OCI-LY7 (cell line): ENCODE results near the gene CHRNA4. TPM values are rescaled to one million over a fixed set of nuclear protein-coding genes. Genes with fewer than 3 reads are reported as not detected.

Source experiments
- BruUV-seq: library from RNA; stranded (reverse); fragments of 400-500 nt; replicated peaks from 2 replicates; lab custom pipeline; 2021; lab: Mats Ljungman, UMichigan
- CTCF ChIA-PET: fragments of 300-600 bp; sonication (Branson Sonifier 250); formaldehyde crosslinking; loops from one replicate; lab custom pipeline; 2022; ENCODE audit warnings: antibody characterized with exemption; ENCODE audit not compliant: unreplicated experiment; lab: Charles Lee
- POLR2A ChIA-PET: fragments of 300-600 bp; sonication (Branson Sonifier 250); formaldehyde crosslinking; loops from one replicate; lab custom pipeline; 2022; ENCODE audit warnings: antibody characterized with exemption; lab: Charles Lee
- DNase-seq: peaks from one replicate; pipeline ENCODE4 v3.0.0-alpha.2; 2015; ENCODE audit warnings: low spot score
- H2AFZ ChIP-seq: fragments of 200-600 bp; sonication (generic), shearing (Covaris generic); 2 replicates; pipeline ENCODE4 v1.6.1; 2014; ENCODE audit warnings: mild to moderate bottlenecking, antibody characterized with exemption, low read length, moderate library complexity
- H3K27ac ChIP-seq: fragments of 200-600 bp; sonication (generic); 2 replicates; pipeline ENCODE4 v1.5.1; 2014; ENCODE audit warnings: mixed run types, low read depth, mild to moderate bottlenecking, moderate library complexity, low read length, inconsistent platforms; ENCODE audit not compliant: poor library complexity, severe bottlenecking
- H3K36me3 ChIP-seq: fragments of 200-600 bp; sonication (generic); 2 replicates; pipeline ENCODE4 v1.6.1; 2014; ENCODE audit warnings: mild to moderate bottlenecking, antibody characterized with exemption, low read length, moderate library complexity, mixed read lengths; ENCODE audit not compliant: insufficient read depth
- H3K4me1 ChIP-seq: fragments of 200-600 bp; sonication (generic); 2 replicates; pipeline ENCODE4 v1.5.1; 2014; ENCODE audit warnings: mild to moderate bottlenecking, low read length; ENCODE audit not compliant: insufficient read depth, poor library complexity, severe bottlenecking
- H3K4me2 ChIP-seq: fragments of 200-600 bp; sonication (generic); 2 replicates; pipeline ENCODE4 v1.6.1; 2014; ENCODE audit warnings: mild to moderate bottlenecking, low read length
- H3K4me3 ChIP-seq: fragments of 200-600 bp; sonication (generic); 2 replicates; pipeline ENCODE4 v1.5.1; 2014; ENCODE audit warnings: mild to moderate bottlenecking, low read depth, low read length; ENCODE audit not compliant: poor library complexity, severe bottlenecking
- H3K79me2 ChIP-seq: fragments of 200-600 bp; sonication (generic); 2 replicates; pipeline ENCODE4 v1.6.1; 2016; ENCODE audit warnings: low read depth, mild to moderate bottlenecking, low read length, moderate library complexity, mixed read lengths; ENCODE audit not compliant: insufficient read depth
- H3K9me2 ChIP-seq: fragments of 200-600 bp; sonication (generic); 2 replicates; pipeline ENCODE4 v1.6.1; 2016; ENCODE audit warnings: mild to moderate bottlenecking, low read length, mixed read lengths; ENCODE audit not compliant: insufficient read depth
- H3K9me3 ChIP-seq: fragments of 200-600 bp; sonication (generic); 2 replicates; pipeline ENCODE4 v1.6.1; 2014; ENCODE audit warnings: mild to moderate bottlenecking, mixed run types, low read length, mixed read lengths
- H4K20me1 ChIP-seq: fragments of 200-600 bp; sonication (generic); 2 replicates; pipeline ENCODE4 v1.6.1; 2014; ENCODE audit warnings: mild to moderate bottlenecking, antibody characterized with exemption, low read length, moderate library complexity, mixed read lengths; ENCODE audit not compliant: insufficient read depth
- CTCF ChIP-seq: fragments of 200-600 bp; sonication (generic); conservative IDR thresholded peaks from 2 replicates; pipeline ENCODE4 v1.5.1; 2014; ENCODE audit warnings: mild to moderate bottlenecking, antibody characterized with exemption, low read length, moderate library complexity, mixed read lengths
- EZH2phosphoT487 ChIP-seq: fragments of 200-600 bp; sonication (generic); IDR thresholded peaks from 2 replicates; pipeline ENCODE4 v1.6.1; 2018; ENCODE audit warnings: low read depth, borderline replicate concordance, mild to moderate bottlenecking, mixed run types, antibody characterized with exemption, low read length, moderate library complexity, mixed read lengths
- intact Hi-C: fragments of 100-400 bp; cut with micrococcal nuclease; formaldehyde crosslinking; loops from one replicate; pipeline ENCODE4 v1.10.0; 2022; ENCODE audit not compliant: unreplicated experiment
- total RNA-seq, 2 experiments: library from RNA; depleted of rRNA in 1 of 2; stranded (reverse); fragments of >200 nt in 1 of 2; shearing (Covaris generic) in 1 of 2; gene quantifications; 2 replicates each; pipeline ENCODE4 v1.2.3, GENCODE V29; 2014 to 2022

CHRNA4 gene
- total RNA-seq, 2 experiments from 2014 or later: not detected

DNA sequence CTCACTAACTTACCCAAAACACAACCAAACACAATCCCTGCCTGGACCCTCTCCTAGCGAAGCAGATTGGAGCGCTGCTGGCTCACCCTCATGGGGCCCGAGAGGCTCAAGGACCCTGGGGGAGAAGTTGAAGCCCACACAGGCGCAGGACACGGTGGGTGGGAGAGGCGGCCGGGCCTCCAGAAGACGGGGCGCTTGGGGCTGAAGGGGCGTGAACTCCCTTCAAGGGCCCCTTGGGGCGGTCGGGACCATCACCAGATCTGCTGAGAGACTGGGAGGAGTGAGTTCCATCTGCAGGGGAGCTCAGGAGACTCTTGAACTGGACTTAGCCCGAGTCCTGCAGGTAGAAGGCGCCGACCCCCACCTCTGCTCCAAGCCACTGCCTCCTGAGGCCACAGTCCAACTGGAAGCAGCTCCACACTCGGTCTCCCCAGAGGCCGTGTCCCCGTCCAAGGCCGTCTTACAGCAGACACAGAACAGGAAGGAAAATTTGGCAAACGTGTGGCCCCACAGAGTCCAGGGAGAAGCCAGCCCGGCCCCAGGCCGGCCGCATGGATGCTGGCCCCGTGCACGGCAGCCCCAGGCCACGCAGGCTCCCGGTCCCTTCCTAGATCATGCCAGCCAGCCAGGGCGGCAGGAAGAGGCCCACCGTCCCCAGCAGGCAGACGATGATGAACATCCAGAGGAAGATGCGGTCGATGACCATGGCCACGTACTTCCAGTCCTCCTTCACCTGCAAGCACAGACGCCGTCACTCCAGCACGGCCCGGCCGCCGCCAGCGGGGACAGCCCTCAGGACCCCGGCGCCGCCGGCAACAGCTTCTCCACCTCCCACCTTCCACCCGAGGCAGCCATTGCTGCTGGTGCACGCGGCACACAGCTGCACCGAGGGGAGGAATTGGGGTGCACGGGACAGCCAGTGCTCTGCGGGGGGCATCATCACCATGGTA is 14.7 kb downstream of the CHRNA4 start:
- no peak overlapping the region for H3K27ac ChIP-seq
- CTCF ChIA-PET: no interaction called here
- H3K4me1 ChIP-seq: no peaks in the 10 kb centered on the region
- no peaks in the 10 kb centered on the region for H3K9me3 ChIP-seq
- H3K79me2 ChIP-seq: no peaks in the 10 kb centered on the region
- TF ChIP-seq EZH2phosphoT487 (no peak), CTCF (no peak)
- H3K4me2 ChIP-seq: no peak overlapping the region
- intact Hi-C loops: no loop called here
- H3K4me3 ChIP-seq: no peak overlapping the region
- no peak for DNase-seq
- H4K20me1 ChIP-seq: no peaks in the 10 kb centered on the region
- H2AFZ ChIP-seq: no peak overlapping the region
- H3K36me3 ChIP-seq: no peaks in the 10 kb centered on the region
- no TSS peak for BruUV-seq
- H3K9me2 ChIP-seq: no peaks in the 10 kb centered on the region
- POLR2A ChIA-PET: no interaction called here

DNA sequence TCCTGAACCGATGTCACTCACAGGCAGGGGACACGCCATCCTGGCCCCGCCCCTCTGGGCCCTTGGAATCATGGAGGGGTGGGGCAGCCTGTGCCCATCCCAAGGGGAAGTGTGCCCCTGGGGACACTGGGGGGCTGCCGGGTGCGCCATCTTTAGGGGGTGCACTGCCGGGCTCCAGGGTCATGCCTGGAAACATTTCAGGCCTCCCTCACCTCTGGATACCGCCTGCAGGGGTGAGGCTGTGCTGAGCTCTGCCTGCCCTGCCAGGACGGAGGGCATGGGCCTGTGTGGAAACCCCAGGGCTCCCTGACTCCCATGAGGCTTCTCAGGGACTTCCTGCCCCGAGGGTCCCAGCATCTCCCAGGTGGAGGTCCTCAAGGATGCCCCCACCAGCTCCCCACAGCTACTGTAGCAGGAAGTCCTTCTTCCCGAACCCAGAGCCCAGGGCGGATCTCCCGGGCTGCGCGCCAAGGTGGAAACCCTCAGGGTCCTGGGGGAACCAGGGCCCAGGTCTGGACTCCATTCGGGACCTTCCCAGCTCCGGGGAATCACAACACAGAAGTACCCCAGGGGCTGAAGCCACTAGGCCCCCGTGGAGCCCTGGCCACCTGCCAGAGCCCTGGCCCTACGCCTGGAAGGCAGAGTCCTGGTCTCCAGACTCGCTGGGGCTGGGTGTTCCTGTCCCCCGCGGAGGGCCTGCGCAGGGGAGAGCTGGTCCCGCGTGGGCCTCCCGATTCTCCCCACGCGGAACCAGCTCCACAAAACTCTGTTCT is 15.6 kb downstream of the CHRNA4 start:
- Histone ChIP-seq H4K20me1 (no peaks in the 10 kb centered on the region), H3K9me2 (no peaks in the 10 kb centered on the region), H3K79me2 (no peaks in the 10 kb centered on the region), H3K4me1 (no peaks in the 10 kb centered on the region), H3K9me3 (no peaks in the 10 kb centered on the region), H3K36me3 (no peaks in the 10 kb centered on the region), H3K4me2 (no peak overlapping the region), H2AFZ (no peak overlapping the region), H3K4me3 (no peak overlapping the region), H3K27ac (no peak overlapping the region)
- BruUV-seq: no TSS peak
- intact Hi-C loops: no loop called here
- ChIA-PET CTCF (no interaction called here), POLR2A (no interaction called here)
- TF ChIP-seq EZH2phosphoT487 (no peak), CTCF (no peak)
- no peak for DNase-seq
